Vagina (tissue), 2 donors: ENCODE measurements around the gene ZFAND2A.

ENCODE experiments used
- CTCF ChIP-seq, 3 experiments: fragments of 450-650 bp in 2 of 3; fragments of 200-600 bp in 1 of 3; sonication (generic) in 1 of 3; IDR thresholded peaks; one replicate each; pipeline ENCODE4 v1.5.1; 2017 to 2019; ENCODE audit warnings: antibody characterized with exemption in 3 of 3, mild to moderate bottlenecking in 2 of 3, moderate library complexity in 2 of 3
- POLR2A ChIP-seq, 2 donors: fragments of 450-650 bp; IDR thresholded peaks; one replicate each; pipeline ENCODE4 v1.6.1; 2017; ENCODE audit warnings: antibody characterized with exemption in 2 of 2, mild to moderate bottlenecking in 2 of 2, moderate library complexity in 2 of 2
- POLR2AphosphoS5 ChIP-seq, 2 donors: sonication (generic); formaldehyde crosslinking; IDR thresholded peaks; one replicate each; pipeline ENCODE4 v1.9.0; 2017; ENCODE audit warnings: antibody characterized with exemption in 2 of 2, mild to moderate bottlenecking in 2 of 2, low read depth in 1 of 2; ENCODE audit not compliant: insufficient read depth in 1 of 2

DNA sequence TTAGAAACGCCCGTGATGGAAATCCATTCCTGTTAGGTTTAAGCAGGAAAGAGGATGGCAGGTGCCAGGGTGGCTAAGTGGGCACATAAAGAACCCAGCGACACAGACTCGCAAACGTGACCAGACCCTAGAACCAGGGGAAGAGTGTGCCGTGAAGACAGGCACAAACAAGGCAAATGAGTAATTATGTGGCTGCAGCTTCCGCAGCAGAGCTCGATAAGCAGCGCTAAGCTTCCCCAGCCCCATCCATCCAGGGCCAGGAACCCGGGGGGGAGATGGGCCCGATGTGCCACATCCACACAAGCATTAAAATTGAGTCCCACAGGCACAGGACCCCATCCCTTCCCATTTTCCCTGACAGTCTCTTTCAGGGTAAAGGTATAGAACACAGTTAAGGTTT lies 14.0 kb upstream of the ZFAND2A start:
- no peak for TF ChIP-seq CTCF (IDR thresholded peaks at IDR 0.05)
- no peak for TF ChIP-seq POLR2A (IDR thresholded peaks at IDR 0.05)
- no peak for TF ChIP-seq POLR2AphosphoS5 (IDR thresholded peaks at IDR 0.05; ENCODE audit: insufficient read depth in 1 of 2, low read depth in 1 of 2)
